K562 (cell line): ENCODE data around the gene STK16. TPM values are rescaled to one million over a fixed set of nuclear protein-coding genes. Genes with fewer than 3 reads are reported as not detected.
A peak's percentile ranks its signal among the peaks of the same experiment; 100 is the strongest.

ENCODE experiments used
- BRCA1 ChIP-seq, 2 experiments: fragments of 450-650 bp in 1 of 2; sonication (generic) in 1 of 2; formaldehyde crosslinking in 1 of 2; IDR thresholded peaks; 2 replicates each; pipeline versions ENCODE4 v1.5.0 to v1.6.1; 2017 to 2020; ENCODE audit warnings: mild to moderate bottlenecking in 1 of 2, missing genetic modification reagents in 1 of 2
- CBX8 ChIP-seq: fragments of 200-600 bp; sonication (generic); IDR thresholded peaks from 2 replicates; pipeline ENCODE4 v1.6.1; 2012; ENCODE audit warnings: borderline replicate concordance, mixed run types, low read depth, mild to moderate bottlenecking, moderate library complexity, mixed read lengths, low read length, control low read depth, inconsistent platforms; ENCODE audit not compliant: poor library complexity, severe bottlenecking; ENCODE audit errors: extremely low read depth
- CC2D1A ChIP-seq: fragments of 450-650 bp; IDR thresholded peaks from 2 replicates; pipeline ENCODE4 v1.6.1; 2017; ENCODE audit warnings: mild to moderate bottlenecking
- CEBPB ChIP-seq: fragments of 450-650 bp; IDR thresholded peaks from 2 replicates; pipeline ENCODE4 v1.6.1; 2016; ENCODE audit warnings: missing genetic modification characterization, missing compliant biosample characterization
- CEBPG ChIP-seq, 3 experiments: fragments of 200-800 bp in 1 of 3; sonication (Bioruptor generic) in 1 of 3; sonication (generic) in 1 of 3; formaldehyde crosslinking in 1 of 3; IDR thresholded peaks in 2 of 3; conservative IDR thresholded peaks in 1 of 3; 2 replicates each; pipeline versions ENCODE4 v1.6.1 to v1.8.0; 2016 to 2022; ENCODE audit warnings: missing compliant biosample characterization in 2 of 3, missing genetic modification characterization in 2 of 3, mild to moderate bottlenecking in 1 of 3, missing genetic modification reagents in 1 of 3
- CHCHD3 ChIP-seq: fragments of 250-450 bp; sonication (Bioruptor Pico); IDR thresholded peaks from 2 replicates; pipeline ENCODE4 v2.1.2; 2022; ENCODE audit warnings: mild to moderate bottlenecking
- CSDE1 ChIP-seq, 2 experiments: fragments of 450-650 bp; IDR thresholded peaks; 2 replicates each; pipeline ENCODE4 v1.6.1; 2016; ENCODE audit warnings: mild to moderate bottlenecking in 1 of 2
- CTBP1 ChIP-seq: fragments of 450-650 bp; IDR thresholded peaks from 2 replicates; pipeline ENCODE4 v1.6.1; 2016; ENCODE audit warnings: borderline replicate concordance
- CXXC5 ChIP-seq: fragments of 250-450 bp; sonication (Bioruptor Pico); IDR thresholded peaks from 2 replicates; pipeline ENCODE4 v1.8.0; 2022; ENCODE audit warnings: inconsistent platforms, mild to moderate bottlenecking, moderate library complexity
- ELF1 ChIP-seq: fragments of 200-800 bp; sonication (Bioruptor generic); IDR thresholded peaks from 2 replicates; pipeline ENCODE4 v1.6.1; 2016; ENCODE audit warnings: missing genetic modification characterization, missing compliant biosample characterization
- ESRRA ChIP-seq: fragments of 450-650 bp; IDR thresholded peaks from 2 replicates; pipeline ENCODE4 v1.6.1; 2014; ENCODE audit warnings: low read depth, mild to moderate bottlenecking, moderate library complexity, borderline replicate concordance
- HNRNPLL ChIP-seq: fragments of 200-400 bp; formaldehyde crosslinking; IDR thresholded peaks from 2 replicates; pipeline ENCODE4 v1.6.1; 2017; ENCODE audit warnings: low read length, low read depth, mild to moderate bottlenecking; ENCODE audit not compliant: poor library complexity, severe bottlenecking
- KAT7 ChIP-seq: sonication (generic); formaldehyde crosslinking; IDR thresholded peaks from 2 replicates; pipeline ENCODE4 v1.8.0; 2022; ENCODE audit warnings: missing genetic modification reagents, mild to moderate bottlenecking, borderline replicate concordance
- NBN ChIP-seq: fragments of 450-650 bp; IDR thresholded peaks from 2 replicates; pipeline ENCODE4 v1.6.1; 2016; ENCODE audit warnings: low read depth, mild to moderate bottlenecking
- PCBP1 ChIP-seq: fragments of 200-400 bp; formaldehyde crosslinking; IDR thresholded peaks from 2 replicates; pipeline ENCODE4 v1.6.1; 2018; ENCODE audit warnings: mild to moderate bottlenecking, low read depth, low read length; ENCODE audit not compliant: poor library complexity, severe bottlenecking
- POLR2AphosphoS2 ChIP-seq: IDR thresholded peaks from 2 replicates; pipeline ENCODE4 v1.6.1; 2012; ENCODE audit warnings: low read length, improper control_type of control experiment
- RBM14 ChIP-seq: fragments of 200-400 bp; formaldehyde crosslinking; IDR thresholded peaks from 2 replicates; pipeline ENCODE4 v1.6.1; 2018; ENCODE audit warnings: low read depth, mild to moderate bottlenecking, low read length, moderate library complexity, borderline replicate concordance; ENCODE audit not compliant: insufficient read depth
- SMARCE1 ChIP-seq: fragments of 450-650 bp; IDR thresholded peaks from 2 replicates; pipeline ENCODE4 v1.7.1; 2016; ENCODE audit warnings: mild to moderate bottlenecking
- SUPT5H ChIP-seq: fragments of 450-650 bp; IDR thresholded peaks from 2 replicates; pipeline ENCODE4 v1.6.1; 2016
- TAF7 ChIP-seq: fragments of 450-650 bp; IDR thresholded peaks from 2 replicates; pipeline ENCODE4 v1.6.1; 2016; ENCODE audit warnings: missing genetic modification characterization, missing compliant biosample characterization
- ZFP1 ChIP-seq: fragments of 450-650 bp; formaldehyde crosslinking; IDR thresholded peaks from 2 replicates; pipeline ENCODE4 v1.4.0; 2020; ENCODE audit warnings: mild to moderate bottlenecking, mixed read lengths
- polyA plus RNA-seq, 8 experiments: library from polyadenylated mRNA; depleted of rRNA in 4 of 8; stranded (reverse) in 5 of 8; unstranded in 3 of 8; fragments of >200 nt; fragmentation: Nextera tagmentation in 2 of 8; fragmentation: Illumina TruSeq in 1 of 8; extraction: Ambion mirVana in 2 of 8; extraction: Trizol in 1 of 8; gene quantifications; 2 replicates each; pipeline versions ENCODE4 v1.2.1 to v1.2.3, GENCODE V29; 2011 to 2014; ENCODE audit warnings: inconsistent platforms in 1 of 8, missing spikeins in 1 of 8
- total RNA-seq, 7 experiments: library from RNA; depleted of rRNA in 6 of 7; stranded (reverse); fragments of >200 nt in 6 of 7; fragmentation: Illumina TruSeq in 2 of 7; extraction: Trizol in 2 of 7; gene quantifications; 2 replicates each; pipeline versions ENCODE4 v1.2.1 to v1.2.3, GENCODE V29; 2011 to 2021; ENCODE audit warnings: low replicate concordance in 1 of 7
- TF ChIP-seq, protein P1 (sequence below): fragments of 250-450 bp; sonication (Bioruptor Pico); IDR thresholded peaks from 2 replicates; pipeline ENCODE4 v1.9.0; 2021; ENCODE audit warnings: mild to moderate bottlenecking
- TF ChIP-seq, protein P2 (sequence below): fragments of 250-450 bp; sonication (Bioruptor Pico); IDR thresholded peaks from 2 replicates; pipeline ENCODE4 v1.4.0; 2020

Gene STK16
- total and polyA plus RNA-seq, 9 of the 15 experiments (the other 6 are each of a cell fraction or from before 2014, with no cell fraction given): 5.4 to 36.2 (median 17.8) TPM

DNA sequence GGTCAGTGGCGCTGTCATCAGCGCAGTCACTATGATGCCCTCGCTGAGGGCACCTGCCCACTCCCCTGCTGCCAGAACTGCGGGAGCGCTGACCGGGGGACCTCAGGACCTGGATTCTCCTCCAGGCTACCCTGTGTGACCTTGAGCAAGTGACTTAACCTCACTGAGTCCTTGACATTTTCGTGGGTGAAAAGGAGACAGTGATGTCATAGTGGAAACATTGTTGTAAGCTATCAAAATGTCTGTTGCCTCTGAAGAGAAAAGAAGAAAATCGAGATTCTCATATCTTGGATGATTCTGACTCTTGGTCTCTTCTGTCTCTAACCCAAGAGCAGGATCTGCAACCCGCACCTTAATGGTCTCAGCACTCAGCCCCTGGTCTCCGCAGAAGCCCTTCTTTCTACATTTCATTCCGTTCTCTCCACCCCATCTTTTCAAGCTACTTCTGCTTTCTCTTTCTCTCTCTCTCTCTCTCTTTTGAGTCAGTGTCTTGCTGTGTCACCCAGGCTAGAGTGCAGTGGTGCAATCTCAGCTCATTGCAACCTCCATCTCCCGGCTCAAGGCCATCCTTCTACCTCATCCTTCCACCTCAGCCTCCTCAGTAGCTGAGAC, 9.4 kb downstream of the STK16 start (continued):
- TF ChIP-seq SUPT5H: no peak
- TF ChIP-seq, protein P1, sequence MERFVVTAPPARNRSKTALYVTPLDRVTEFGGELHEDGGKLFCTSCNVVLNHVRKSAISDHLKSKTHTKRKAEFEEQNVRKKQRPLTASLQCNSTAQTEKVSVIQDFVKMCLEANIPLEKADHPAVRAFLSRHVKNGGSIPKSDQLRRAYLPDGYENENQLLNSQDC (CRISPR knock-in tag): no peak
- no peak for TF ChIP-seq CHCHD3 (CRISPR knock-in tag)
- 0 out of 2 replicates have a peak, but pooled peaks have one; percentile 23 for TF ChIP-seq ELF1 (tag)
- no peak for TF ChIP-seq PCBP1
- TF ChIP-seq CSDE1 (IDR thresholded peaks at IDR 0.05): no peak
- TF ChIP-seq ZFP1 (CRISPR knock-in tag): no peak
- peak; percentile 60 for TF ChIP-seq CEBPB (tag)
- TF ChIP-seq CC2D1A: no peak
- TF ChIP-seq, protein P2, sequence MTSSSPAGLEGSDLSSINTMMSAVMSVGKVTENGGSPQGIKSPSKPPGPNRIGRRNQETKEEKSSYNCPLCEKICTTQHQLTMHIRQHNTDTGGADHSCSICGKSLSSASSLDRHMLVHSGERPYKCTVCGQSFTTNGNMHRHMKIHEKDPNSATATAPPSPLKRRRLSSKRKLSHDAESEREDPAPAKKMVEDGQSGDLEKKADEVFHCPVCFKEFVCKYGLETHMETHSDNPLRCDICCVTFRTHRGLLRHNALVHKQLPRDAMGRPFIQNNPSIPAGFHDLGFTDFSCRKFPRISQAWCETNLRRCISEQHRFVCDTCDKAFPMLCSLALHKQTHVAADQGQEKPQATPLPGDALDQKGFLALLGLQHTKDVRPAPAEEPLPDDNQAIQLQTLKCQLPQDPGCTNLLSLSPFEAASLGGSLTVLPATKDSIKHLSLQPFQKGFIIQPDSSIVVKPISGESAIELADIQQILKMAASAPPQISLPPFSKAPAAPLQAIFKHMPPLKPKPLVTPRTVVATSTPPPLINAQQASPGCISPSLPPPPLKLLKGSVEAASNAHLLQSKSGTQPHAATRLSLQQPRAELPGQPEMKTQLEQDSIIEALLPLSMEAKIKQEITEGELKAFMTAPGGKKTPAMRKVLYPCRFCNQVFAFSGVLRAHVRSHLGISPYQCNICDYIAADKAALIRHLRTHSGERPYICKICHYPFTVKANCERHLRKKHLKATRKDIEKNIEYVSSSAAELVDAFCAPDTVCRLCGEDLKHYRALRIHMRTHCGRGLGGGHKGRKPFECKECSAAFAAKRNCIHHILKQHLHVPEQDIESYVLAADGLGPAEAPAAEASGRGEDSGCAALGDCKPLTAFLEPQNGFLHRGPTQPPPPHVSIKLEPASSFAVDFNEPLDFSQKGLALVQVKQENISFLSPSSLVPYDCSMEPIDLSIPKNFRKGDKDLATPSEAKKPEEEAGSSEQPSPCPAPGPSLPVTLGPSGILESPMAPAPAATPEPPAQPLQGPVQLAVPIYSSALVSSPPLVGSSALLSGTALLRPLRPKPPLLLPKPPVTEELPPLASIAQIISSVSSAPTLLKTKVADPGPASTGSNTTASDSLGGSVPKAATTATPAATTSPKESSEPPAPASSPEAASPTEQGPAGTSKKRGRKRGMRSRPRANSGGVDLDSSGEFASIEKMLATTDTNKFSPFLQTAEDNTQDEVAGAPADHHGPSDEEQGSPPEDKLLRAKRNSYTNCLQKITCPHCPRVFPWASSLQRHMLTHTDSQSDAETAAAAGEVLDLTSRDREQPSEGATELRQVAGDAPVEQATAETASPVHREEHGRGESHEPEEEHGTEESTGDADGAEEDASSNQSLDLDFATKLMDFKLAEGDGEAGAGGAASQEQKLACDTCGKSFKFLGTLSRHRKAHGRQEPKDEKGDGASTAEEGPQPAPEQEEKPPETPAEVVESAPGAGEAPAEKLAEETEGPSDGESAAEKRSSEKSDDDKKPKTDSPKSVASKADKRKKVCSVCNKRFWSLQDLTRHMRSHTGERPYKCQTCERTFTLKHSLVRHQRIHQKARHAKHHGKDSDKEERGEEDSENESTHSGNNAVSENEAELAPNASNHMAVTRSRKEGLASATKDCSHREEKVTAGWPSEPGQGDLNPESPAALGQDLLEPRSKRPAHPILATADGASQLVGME (CRISPR knock-in tag): no peak
- no peak for TF ChIP-seq RBM14
- peak; percentile 72 for TF ChIP-seq ESRRA
- peak; percentile 41; the same call in 1 of the 2 replicates for TF ChIP-seq CTBP1
- no peak for TF ChIP-seq POLR2AphosphoS2
- peak; percentile 27; the same call in 1 of the 2 replicates for TF ChIP-seq SMARCE1
- no peak for TF ChIP-seq CBX8
- TF ChIP-seq BRCA1 (IDR thresholded peaks at IDR 0.05): no peak
- TF ChIP-seq BRCA1 (CRISPR knock-in tag; IDR thresholded peaks at IDR 0.05): no peak
- no peak for TF ChIP-seq TAF7
- TF ChIP-seq HNRNPLL: no peak
- no peak for TF ChIP-seq NBN
- no peak for TF ChIP-seq CEBPG (CRISPR knock-in tag; IDR thresholded peaks at IDR 0.05)
- TF ChIP-seq CEBPG (tag; conservative IDR thresholded peaks at IDR 0.05 in 1 of 2, IDR thresholded peaks at IDR 0.05 in 1 of 2): 0 out of 4 replicates have a peak, but pooled peaks have one; percentile 11 to 21
- no peak for TF ChIP-seq CXXC5
- TF ChIP-seq KAT7 (CRISPR knock-in tag): 0 out of 2 replicates have a peak, but pooled peaks have one; percentile 16
